ENCODE measurements around the gene ELL. TPM values are rescaled to one million over a fixed set of nuclear protein-coding genes. Genes with fewer than 3 reads are reported as not detected.

The ELL gene
- total RNA-seq, 4 donors from 2014 or later: 9.1 to 35.1 (median 20.1) TPM

DNA sequence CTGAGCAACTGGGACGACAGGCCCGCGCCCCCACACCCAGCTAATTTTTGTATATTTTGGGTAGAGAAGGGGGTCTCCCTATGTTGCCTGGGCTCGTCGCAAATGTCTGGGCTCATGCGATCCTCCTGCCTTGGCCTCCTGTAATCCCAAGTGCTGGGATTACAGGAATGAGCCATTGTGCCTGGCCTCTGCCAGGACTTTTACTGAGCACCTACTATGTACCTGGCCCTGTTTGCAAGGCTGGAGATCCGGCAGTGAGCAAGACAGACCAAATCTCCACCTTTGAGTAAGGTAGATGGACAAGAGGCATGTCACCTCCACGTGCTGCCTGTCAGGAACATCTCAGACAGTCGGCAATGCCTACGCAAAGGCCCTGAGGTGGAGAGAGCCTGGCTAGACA lies 14.6 kb upstream of the ELL start:
- TF ChIP-seq EP300 (IDR thresholded peaks at IDR 0.05) (no peak), POLR2AphosphoS5 (IDR thresholded peaks at IDR 0.05) (no peak), POLR2A (IDR thresholded peaks at IDR 0.05; ENCODE audit: low read depth) (no peak)
- TF ChIP-seq, protein P1, sequence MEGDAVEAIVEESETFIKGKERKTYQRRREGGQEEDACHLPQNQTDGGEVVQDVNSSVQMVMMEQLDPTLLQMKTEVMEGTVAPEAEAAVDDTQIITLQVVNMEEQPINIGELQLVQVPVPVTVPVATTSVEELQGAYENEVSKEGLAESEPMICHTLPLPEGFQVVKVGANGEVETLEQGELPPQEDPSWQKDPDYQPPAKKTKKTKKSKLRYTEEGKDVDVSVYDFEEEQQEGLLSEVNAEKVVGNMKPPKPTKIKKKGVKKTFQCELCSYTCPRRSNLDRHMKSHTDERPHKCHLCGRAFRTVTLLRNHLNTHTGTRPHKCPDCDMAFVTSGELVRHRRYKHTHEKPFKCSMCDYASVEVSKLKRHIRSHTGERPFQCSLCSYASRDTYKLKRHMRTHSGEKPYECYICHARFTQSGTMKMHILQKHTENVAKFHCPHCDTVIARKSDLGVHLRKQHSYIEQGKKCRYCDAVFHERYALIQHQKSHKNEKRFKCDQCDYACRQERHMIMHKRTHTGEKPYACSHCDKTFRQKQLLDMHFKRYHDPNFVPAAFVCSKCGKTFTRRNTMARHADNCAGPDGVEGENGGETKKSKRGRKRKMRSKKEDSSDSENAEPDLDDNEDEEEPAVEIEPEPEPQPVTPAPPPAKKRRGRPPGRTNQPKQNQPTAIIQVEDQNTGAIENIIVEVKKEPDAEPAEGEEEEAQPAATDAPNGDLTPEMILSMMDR (IDR thresholded peaks at IDR 0.05): no peak
- 96% methylated on average over 9 of the region's 10 CpGs for WGBS
- DNase-seq (ENCODE audit: extremely low spot score): no peak
- intact Hi-C loops (cut with DNase I): no loop called here
- Histone ChIP-seq H3K9me3 (no peaks in the 10 kb centered on the region), H3K4me3 (no peak overlapping the region), H3K4me1 (peaks cover 0 to 7% (median 3%) of the 10 kb centered on the region in 4 donors), H3K36me3 (peaks cover 44 to 97% (median 93%) of the 10 kb centered on the region in 4 donors), H3K27me3 (no peaks in the 10 kb centered on the region), H3K27ac (replicated peaks in 1 of 4) (no peak overlapping the region)

DNA sequence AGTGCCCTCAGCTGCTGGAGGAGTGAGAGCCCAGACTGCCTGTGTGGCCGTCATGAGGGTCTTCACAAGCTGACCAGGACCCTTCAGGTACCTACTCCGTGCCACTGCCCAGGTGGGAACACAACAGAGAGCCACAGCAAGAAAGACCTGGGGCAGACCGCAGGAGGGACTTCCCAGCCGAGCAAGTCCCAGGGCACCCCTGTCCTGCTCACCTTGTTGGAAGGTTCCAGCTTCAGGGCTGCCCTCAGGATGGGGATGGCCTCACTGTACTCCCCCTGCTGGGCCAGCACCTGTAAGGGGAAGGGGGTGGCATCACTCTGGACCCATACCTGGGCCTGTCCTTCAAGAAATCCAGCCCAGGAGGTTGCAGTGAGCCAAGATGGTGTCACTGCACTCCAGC lies 11.2 kb upstream of the ELL start:
- H3K4me1 ChIP-seq: peaks cover 0 to 8% (median 6%) of the 10 kb centered on the region in 4 donors
- WGBS: 97% methylated on average over 4 of the region's 4 CpGs

DNA sequence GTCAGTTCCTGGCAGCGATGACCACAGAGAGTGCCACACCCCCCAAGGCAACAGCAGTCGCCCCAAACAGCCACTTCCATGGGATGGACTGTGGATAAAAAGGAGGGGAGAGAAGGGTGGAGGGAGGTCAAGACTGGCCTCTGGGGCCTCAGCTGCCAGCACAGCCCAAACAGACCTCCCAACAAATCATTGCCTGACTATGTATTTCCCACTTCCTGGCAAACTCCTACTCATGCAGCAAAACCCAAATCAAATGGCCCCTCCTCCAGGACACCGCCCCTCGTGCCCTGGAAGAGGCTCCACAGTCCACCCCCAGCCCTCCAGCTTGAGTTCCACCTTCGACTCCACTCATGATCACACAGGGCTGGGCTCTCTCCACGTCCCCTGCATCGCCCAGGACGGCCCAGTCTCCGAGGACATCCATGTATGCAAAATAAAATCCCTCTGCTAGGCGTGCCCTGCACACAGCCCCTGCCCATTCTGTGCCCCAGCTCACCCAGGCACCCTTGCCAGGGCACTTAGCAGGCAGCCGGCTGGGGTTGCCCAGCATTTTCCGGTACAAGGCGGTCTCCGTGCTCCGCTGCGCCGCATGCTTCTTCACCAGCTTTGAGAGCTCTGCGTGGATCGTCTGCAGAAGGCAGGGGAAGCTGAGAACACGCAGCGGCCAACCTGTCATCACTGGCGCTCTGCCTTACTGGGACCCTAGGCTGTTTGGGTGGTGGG lies 10.5 kb upstream of the ELL start:
- no peaks in the 10 kb centered on the region for H3K9me3 ChIP-seq
- DNase-seq (ENCODE audit: extremely low spot score): no peak
- H3K27me3 ChIP-seq: no peaks in the 10 kb centered on the region
- no peak overlapping the region for H3K4me3 ChIP-seq
- H3K27ac ChIP-seq (replicated peaks in 1 of 4): no peak overlapping the region
- WGBS: 96% methylated on average over 22 of the region's 22 CpGs
- peaks cover 28 to 68% (median 63%) of the 10 kb centered on the region in 4 donors for H3K36me3 ChIP-seq
- H3K4me1 ChIP-seq: peaks cover 0 to 8% (median 6%) of the 10 kb centered on the region in 4 donors
- intact Hi-C loops (cut with DNase I): no loop called here
- TF ChIP-seq POLR2AphosphoS5 (IDR thresholded peaks at IDR 0.05): no peak

More for the DNA sequence above, 11.2 kb upstream of the ELL start:
- Histone ChIP-seq H3K36me3 (peaks cover 31 to 76% (median 70%) of the 10 kb centered on the region in 4 donors), H3K9me3 (no peaks in the 10 kb centered on the region), H3K27me3 (no peaks in the 10 kb centered on the region), H3K27ac (replicated peaks in 1 of 4) (no peak overlapping the region), H3K4me3 (no peak overlapping the region)
- no peak for TF ChIP-seq POLR2A (IDR thresholded peaks at IDR 0.05; ENCODE audit: low read depth)
- DNase-seq (ENCODE audit: extremely low spot score): no peak
- intact Hi-C loops (cut with DNase I): no loop called here

GRCh38 chr19:18531485-18531884 lies 9.6 kb upstream of the ELL start:
- WGBS: 85% methylated on average over 6 of the region's 9 CpGs
- intact Hi-C loops (cut with DNase I): no loop called here
- no peak overlapping the region for H3K4me3 ChIP-seq
- DNase-seq (ENCODE audit: extremely low spot score): no peak
- TF ChIP-seq POLR2A (IDR thresholded peaks at IDR 0.05; ENCODE audit: low read depth) (no peak), EP300 (IDR thresholded peaks at IDR 0.05) (no peak), POLR2AphosphoS5 (IDR thresholded peaks at IDR 0.05) (no peak)
- TF ChIP-seq, protein P1 (IDR thresholded peaks at IDR 0.05): no peak
- H3K9me3 ChIP-seq: no peaks in the 10 kb centered on the region
- peaks cover 21 to 60% (median 54%) of the 10 kb centered on the region in 4 donors for H3K36me3 ChIP-seq
- peaks cover 0 to 8% (median 6%) of the 10 kb centered on the region in 4 donors for H3K4me1 ChIP-seq
- H3K27ac ChIP-seq (replicated peaks in 1 of 4): no peak overlapping the region
- H3K27me3 ChIP-seq: no peaks in the 10 kb centered on the region

- no peak for TF ChIP-seq POLR2A (IDR thresholded peaks at IDR 0.05; ENCODE audit: low read depth)
- TF ChIP-seq, protein P1 (IDR thresholded peaks at IDR 0.05): no peak
- TF ChIP-seq POLR2AphosphoS5 (IDR thresholded peaks at IDR 0.05): peak in 1 of 2 donors; percentile 28
- DNase-seq (ENCODE audit: extremely low spot score): no peak
- peaks cover 18 to 44% (median 37%) of the 10 kb centered on the region in 4 donors for H3K36me3 ChIP-seq
- H3K9me3 ChIP-seq: no peaks in the 10 kb centered on the region
- no peak overlapping the region for H3K4me3 ChIP-seq
- peaks cover 0 to 8% (median 6%) of the 10 kb centered on the region in 4 donors for H3K4me1 ChIP-seq
- no peaks in the 10 kb centered on the region for H3K27me3 ChIP-seq
- 75% methylated on average over 6 of the region's 7 CpGs for WGBS
- intact Hi-C loops (cut with DNase I): no loop called here
- H3K27ac ChIP-seq (replicated peaks in 1 of 4): no peak overlapping the region
Observed at GRCh38 chr19:18529782-18530181, 7.9 kb upstream of the ELL start.
